Stimulated activated CD4-positive, alpha-beta T cell treated with anti-CD3 and anti-CD28 coated beads, Interleukin-4, amount 100 ng/mL, for 4 hours (primary cell): ENCODE measurements around the gene MSLN.

ENCODE experiments used
- DNase-seq, 2 experiments: peaks; one replicate each; pipeline ENCODE4 v3.0.0-alpha.2; 2020

Gene MSLN

GRCh38 chr16:723695-724094 is 36.8 kb upstream of the MSLN start:
- no peak for DNase-seq

- DNase-seq = no peak
Observed at GRCh38 chr16:724188-725040, 36.1 kb upstream of the MSLN start.

- no peak for DNase-seq
Observed at GRCh38 chr16:725041-725376, 35.5 kb upstream of the MSLN start.

- no peak for DNase-seq
Observed at GRCh38 chr16:725463-726187, 34.9 kb upstream of the MSLN start.

GRCh38 chr16:726188-726437 is 34.4 kb upstream of the MSLN start:
- no peak for DNase-seq

GRCh38 chr16:726438-727290 is 33.9 kb upstream of the MSLN start, which contains the start of the genes CCDC78 and HAGHL:
Gene CCDC78, minus strand, starts transcription at chr16:726443. Its CDS starts 76 bp downstream, at chr16:726367.
Gene HAGHL, plus strand, starts transcription at chr16:727106. Its CDS starts 404 bp downstream, at chr16:727510.
- DNase-seq = peak; percentile 46 to 68

GRCh38 chr16:727291-727977 is 33.1 kb upstream of the MSLN start:
- no peak for DNase-seq

GRCh38 chr16:728131-728889 is 32.2 kb upstream of the MSLN start:
- peak; percentile 53 to 61 for DNase-seq

GRCh38 chr16:728890-729744 is 31.4 kb upstream of the MSLN start:
- no peak for DNase-seq

- no peak for DNase-seq
Observed at GRCh38 chr16:729768-730665, 30.5 kb upstream of the MSLN start.

- DNase-seq = no peak
Observed at GRCh38 chr16:730666-731509, 29.6 kb upstream of the MSLN start.

- DNase-seq = no peak
Observed at GRCh38 chr16:732332-732731, 28.2 kb upstream of the MSLN start.

- no peak for DNase-seq
Observed at GRCh38 chr16:732936-733335, 27.6 kb upstream of the MSLN start.

- DNase-seq = peak in 1 of 2 experiments; percentile 48
Observed at GRCh38 chr16:733382-734207, 26.9 kb upstream of the MSLN start.

- DNase-seq = no peak
Observed at GRCh38 chr16:734208-734980, 26.1 kb upstream of the MSLN start.

GRCh38 chr16:734981-735881 is 25.3 kb upstream of the MSLN start:
- no peak for DNase-seq
